HEK293T (cell line): ENCODE data around the gene ZNF398.

Experiments
- BHLHE40 ChIP-seq: fragments of 450-650 bp; IDR thresholded peaks from 2 replicates; pipeline ENCODE4 v1.6.1; 2016; ENCODE audit warnings: mild to moderate bottlenecking, moderate library complexity, borderline replicate concordance
- CTBP1 ChIP-seq: fragments of 450-650 bp; IDR thresholded peaks from 2 replicates; pipeline ENCODE4 v1.6.1; 2016; ENCODE audit warnings: borderline replicate concordance
- ELF4 ChIP-seq: fragments of 450-650 bp; IDR thresholded peaks from 2 replicates; pipeline ENCODE4 v1.6.1; 2017; ENCODE audit warnings: antibody characterized with exemption
- FOXK2 ChIP-seq: fragments of 450-650 bp; IDR thresholded peaks from 2 replicates; pipeline ENCODE4 v1.6.1; 2016; ENCODE audit warnings: mild to moderate bottlenecking
- HDGF ChIP-seq: fragments of 450-650 bp; IDR thresholded peaks from 2 replicates; pipeline ENCODE4 v1.6.1; 2017; ENCODE audit warnings: antibody characterized with exemption, borderline replicate concordance
- LEF1 ChIP-seq: fragments of 450-650 bp; IDR thresholded peaks from 2 replicates; pipeline ENCODE4 v1.6.1; 2017; ENCODE audit warnings: mild to moderate bottlenecking, borderline replicate concordance
- SP1 ChIP-seq: fragments of 450-650 bp; IDR thresholded peaks from 2 replicates; pipeline ENCODE4 v1.6.1; 2017

DNA sequence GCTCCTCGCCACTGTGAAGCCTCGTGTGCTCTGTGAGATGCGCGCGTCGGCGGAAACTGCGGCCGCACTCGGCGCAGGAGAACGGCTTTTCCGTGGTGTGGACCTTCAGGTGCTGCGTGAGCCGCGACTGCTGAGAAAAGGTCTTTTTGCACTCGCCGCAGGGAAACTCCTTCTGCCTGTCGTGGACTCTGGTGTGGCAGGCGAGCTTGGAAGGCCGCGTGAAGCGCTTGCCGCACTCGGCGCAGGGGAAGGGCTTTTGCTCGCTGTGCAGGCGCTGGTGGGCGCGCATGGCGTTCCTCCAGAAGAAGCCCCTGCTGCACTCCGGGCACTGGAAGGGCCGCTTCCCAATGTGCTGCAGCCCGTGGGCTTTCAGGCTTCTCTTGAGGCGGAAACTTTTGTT is 43.0 kb upstream of the ZNF398 start:
- TF ChIP-seq BHLHE40 (no peak), SP1 (no peak), HDGF (no peak), ELF4 (no peak), FOXK2 (no peak), CTBP1 (no peak), LEF1 (no peak)
